PC-9 (cell line): ENCODE results near the gene CAMTA1. TPM values are rescaled to one million over a fixed set of nuclear protein-coding genes. Genes with fewer than 3 reads are reported as not detected.

Experiments used
- BruUV-seq: library from RNA; stranded (reverse); fragments of 400-500 nt; replicated peaks from 2 replicates; lab custom pipeline; 2021; lab: Mats Ljungman, UMichigan
- CTCF ChIA-PET: fragments of 300-600 bp; sonication (Branson Sonifier 250); formaldehyde crosslinking; loops from one replicate; lab custom pipeline; 2022; ENCODE audit warnings: antibody characterized with exemption; lab: Charles Lee
- POLR2A ChIA-PET: fragments of 300-600 bp; sonication (Branson Sonifier 250); formaldehyde crosslinking; loops from one replicate; lab custom pipeline; 2022; ENCODE audit warnings: antibody characterized with exemption; ENCODE audit not compliant: unreplicated experiment; lab: Charles Lee
- DNase-seq, 2 experiments: peaks; one replicate each; pipeline versions ENCODE4 v3.0.0 to v3.0.0-alpha.2; 2015 to 2022; ENCODE audit warnings: mixed read lengths in 1 of 2
- H2AFZ ChIP-seq: fragments of 200-600 bp; sonication (generic); 2 replicates; pipeline ENCODE4 v1.8.1; 2017; ENCODE audit warnings: antibody characterized with exemption
- H3F3A ChIP-seq: fragments of 200-600 bp; sonication (generic); 2 replicates; pipeline ENCODE4 v1.8.1; 2017; ENCODE audit warnings: antibody characterized with exemption, mild to moderate bottlenecking, low read depth; ENCODE audit not compliant: insufficient read depth
- H3K27ac ChIP-seq: fragments of 200-600 bp; sonication (generic); 2 replicates; pipeline ENCODE4 v1.6.1; 2016; ENCODE audit warnings: mixed run types
- H3K27me3 ChIP-seq: fragments of 200-600 bp; sonication (generic); 2 replicates; pipeline ENCODE4 v1.6.1; 2016; ENCODE audit warnings: low read depth, mixed run types; ENCODE audit not compliant: insufficient read depth
- H3K36me3 ChIP-seq: fragments of 200-600 bp; sonication (generic); 2 replicates; pipeline ENCODE4 v1.6.1; 2016; ENCODE audit warnings: low read depth, mixed run types
- H3K4me1 ChIP-seq: fragments of 200-600 bp; sonication (generic); replicated peaks from 2 replicates; pipeline ENCODE4 v1.6.1; 2016; ENCODE audit warnings: mixed run types; ENCODE audit not compliant: insufficient read depth
- H3K4me2 ChIP-seq: fragments of 200-600 bp; sonication (generic); 2 replicates; pipeline ENCODE4 v1.6.1; 2017; ENCODE audit warnings: mixed run types
- H3K4me3 ChIP-seq: fragments of 200-600 bp; sonication (generic); 2 replicates; pipeline ENCODE4 v1.6.1; 2016; ENCODE audit warnings: mixed run types
- H3K79me2 ChIP-seq: fragments of 200-600 bp; sonication (generic); 2 replicates; pipeline ENCODE4 v1.6.1; 2017; ENCODE audit warnings: low read depth, mixed run types
- H3K9me2 ChIP-seq: fragments of 200-600 bp; sonication (generic); 2 replicates; pipeline ENCODE4 v1.8.1; 2017; ENCODE audit warnings: mild to moderate bottlenecking; ENCODE audit not compliant: insufficient read depth
- H3K9me3 ChIP-seq: fragments of 200-600 bp; sonication (generic); 2 replicates; pipeline ENCODE4 v1.8.1; 2016; ENCODE audit warnings: low read depth; ENCODE audit not compliant: insufficient read depth
- H4K20me1 ChIP-seq: fragments of 200-600 bp; sonication (generic); 2 replicates; pipeline ENCODE4 v1.8.1; 2017; ENCODE audit not compliant: insufficient read depth
- CTCF ChIP-seq: fragments of 200-600 bp; sonication (generic); conservative IDR thresholded peaks from 2 replicates; pipeline ENCODE4 v1.6.1; 2017; ENCODE audit warnings: mixed run types, antibody characterized with exemption, mild to moderate bottlenecking, moderate library complexity
- EZH2 ChIP-seq: fragments of 200-600 bp; sonication (generic); IDR thresholded peaks from 2 replicates; pipeline ENCODE4 v1.8.0; 2017; ENCODE audit warnings: antibody characterized with exemption, low read depth
- intact Hi-C: fragments of 100-400 bp; cut with micrococcal nuclease; formaldehyde crosslinking; loops from one replicate; pipeline ENCODE4 v1.10.0; 2022; ENCODE audit not compliant: unreplicated experiment
- total RNA-seq: library from RNA; stranded (reverse); gene quantifications from 2 replicates; pipeline ENCODE4 v1.2.3, GENCODE V29; 2021

The CAMTA1 gene
- total RNA-seq, 1 experiment from 2014 or later: 72.3 TPM

DNA sequence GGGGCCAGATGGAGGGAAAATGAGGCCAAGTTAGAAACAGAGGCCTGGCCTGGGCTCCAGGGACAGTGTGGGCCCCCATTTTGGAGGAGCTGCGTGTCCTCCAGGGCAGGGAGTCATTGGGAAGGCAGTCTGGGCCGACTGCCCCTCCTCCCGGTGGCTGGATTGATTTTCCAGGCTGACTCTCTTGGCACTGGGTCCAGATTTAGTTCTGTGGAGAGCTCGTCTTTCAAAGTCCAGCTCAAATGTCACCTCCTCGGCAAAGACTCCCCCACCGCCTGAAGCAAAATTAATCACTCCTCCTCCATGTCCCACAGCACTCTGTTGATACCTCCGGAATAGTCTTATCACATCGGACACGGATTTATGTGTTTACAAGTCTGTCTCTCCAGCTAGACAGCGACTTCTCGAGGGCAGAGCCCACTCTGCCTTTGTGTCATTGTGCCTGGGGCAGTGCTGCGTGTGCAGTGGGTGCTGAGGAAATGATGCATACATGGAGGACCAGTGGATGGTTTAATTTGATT lies 175.1 kb downstream of the CAMTA1 start:
- DNase-seq: peak in 1 of 2 experiments; percentile 53
- H3K9me2 ChIP-seq: no peaks in the 10 kb centered on the region
- H3K4me2 ChIP-seq: no peak overlapping the region
- peaks cover 30% of the 10 kb centered on the region; the same call in 1 of the 2 replicates for H3K27me3 ChIP-seq
- intact Hi-C loops: no loop called here
- H3K4me3 ChIP-seq: no peak overlapping the region
- CTCF ChIA-PET: no interaction called here
- H3K36me3 ChIP-seq: no peaks in the 10 kb centered on the region
- H3F3A ChIP-seq: no peaks in the 10 kb centered on the region
- H2AFZ ChIP-seq: no peak overlapping the region
- no peak overlapping the region for H3K27ac ChIP-seq
- H4K20me1 ChIP-seq: no peaks in the 10 kb centered on the region
- no TSS peak for BruUV-seq
- TF ChIP-seq EZH2 (no peak), CTCF (no peak)
- no peaks in the 10 kb centered on the region; the same call in 1 of the 2 replicates for H3K4me1 ChIP-seq
- H3K9me3 ChIP-seq: no peaks in the 10 kb centered on the region
- H3K79me2 ChIP-seq: no peaks in the 10 kb centered on the region
- POLR2A ChIA-PET: interaction anchor here (0.5 kb wide), 1 partner anchor 1536 kb away, joined by 3 read pairs; no protein-coding TSS in a partner anchor

DNA sequence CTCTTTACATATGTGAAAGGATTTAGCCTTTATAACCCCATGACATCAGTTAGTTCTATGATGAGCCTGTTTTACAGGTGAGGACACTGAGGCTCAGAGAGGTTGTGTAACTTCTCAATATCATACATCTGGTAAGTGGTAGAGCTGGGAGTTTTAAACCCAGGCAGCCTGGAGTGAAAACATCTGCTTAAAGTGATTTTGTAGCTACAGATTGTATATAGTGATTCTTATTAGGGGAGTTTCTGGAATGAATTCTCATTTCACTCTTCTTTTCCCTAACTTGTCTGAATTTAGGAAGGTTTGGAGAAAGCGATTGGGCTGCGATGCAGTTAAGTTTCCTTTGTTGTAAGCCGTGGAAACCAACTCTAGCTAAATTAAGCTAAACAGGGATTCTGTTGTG lies 175.6 kb downstream of the CAMTA1 start:
- H3K79me2 ChIP-seq: no peaks in the 10 kb centered on the region
- no peak overlapping the region for H3K4me3 ChIP-seq
- no TSS peak for BruUV-seq
- no peaks in the 10 kb centered on the region for H3K36me3 ChIP-seq
- no peak for TF ChIP-seq EZH2
- TF ChIP-seq CTCF: no peak
- no peaks in the 10 kb centered on the region; the same call in 1 of the 2 replicates for H3K4me1 ChIP-seq
- no peak overlapping the region for H2AFZ ChIP-seq
- intact Hi-C loops: no loop called here
- H3F3A ChIP-seq: no peaks in the 10 kb centered on the region
- no peaks in the 10 kb centered on the region for H3K9me3 ChIP-seq
- peaks cover 28% of the 10 kb centered on the region; the same call in 1 of the 2 replicates for H3K27me3 ChIP-seq
- no peaks in the 10 kb centered on the region for H3K9me2 ChIP-seq
- ChIA-PET POLR2A (no interaction called here), CTCF (no interaction called here)
- no peak overlapping the region for H3K4me2 ChIP-seq
- H4K20me1 ChIP-seq: no peaks in the 10 kb centered on the region
- no peak overlapping the region for H3K27ac ChIP-seq
- DNase-seq: no peak

DNA sequence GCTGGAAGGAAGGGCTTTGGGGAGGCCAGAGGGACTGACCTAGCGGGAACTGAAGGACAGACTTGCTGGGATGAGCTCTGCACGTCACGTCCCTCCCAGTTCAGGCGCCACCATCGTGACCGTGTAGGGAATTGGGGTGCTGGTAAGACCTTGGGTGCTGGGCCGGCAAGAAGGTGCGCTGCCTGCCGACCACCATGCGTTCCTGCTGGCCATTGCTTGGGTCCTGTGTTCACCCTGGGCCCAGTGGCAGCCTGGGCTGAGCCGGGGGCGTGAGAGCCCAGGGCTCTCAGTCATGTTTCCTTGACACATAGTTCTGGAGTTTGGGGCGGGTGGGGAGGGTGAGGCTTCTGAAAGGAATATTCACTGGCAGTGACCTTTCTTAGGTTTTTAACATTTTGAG lies 176.0 kb downstream of the CAMTA1 start:
- Histone ChIP-seq H3K4me3 (no peak overlapping the region), H4K20me1 (no peaks in the 10 kb centered on the region), H3K4me2 (no peak overlapping the region), H3K79me2 (no peaks in the 10 kb centered on the region), H3K36me3 (no peaks in the 10 kb centered on the region), H3K4me1 (no peaks in the 10 kb centered on the region; the same call in 1 of the 2 replicates), H3K9me2 (no peaks in the 10 kb centered on the region), H3K27me3 (peaks cover 28% of the 10 kb centered on the region), H2AFZ (no peak overlapping the region), H3K9me3 (no peaks in the 10 kb centered on the region), H3K27ac (no peak overlapping the region), H3F3A (no peaks in the 10 kb centered on the region)
- POLR2A ChIA-PET: no interaction called here
- no peak for DNase-seq
- TF ChIP-seq EZH2: no peak
- TF ChIP-seq CTCF: no peak
- intact Hi-C loops: no loop called here
- no TSS peak for BruUV-seq
- CTCF ChIA-PET: no interaction called here
